Activated naive CD4-positive, alpha-beta T cell treated with anti-CD3 and anti-CD28 coated beads for 36 hours (primary cell): Measurements from ENCODE around the gene NCAPH2. TPM values are rescaled to one million over a fixed set of nuclear protein-coding genes. Genes with fewer than 3 reads are reported as not detected.

Experiments used
- CTCF ChIA-PET: fragments of 350-600 bp; sonication (Branson Sonifier 250); formaldehyde crosslinking; loops from one replicate; lab custom pipeline; 2021; ENCODE audit warnings: antibody characterized with exemption; lab: Charles Lee
- DNase-seq: peaks from one replicate; pipeline ENCODE4 v3.0.0-alpha.2; 2020
- H3K27ac Mint-ChIP-seq: one replicate; pipeline ENCODE4 v1.8.0; 2021; ENCODE audit warnings: mild to moderate bottlenecking, mixed read lengths
- H3K27me3 Mint-ChIP-seq: one replicate; pipeline ENCODE4 v1.8.0; 2021; ENCODE audit warnings: low read depth, mixed read lengths
- H3K36me3 Mint-ChIP-seq: one replicate; pipeline ENCODE4 v1.8.0; 2021; ENCODE audit warnings: low read depth, mixed read lengths
- H3K4me1 Mint-ChIP-seq: one replicate; pipeline ENCODE4 v1.8.0; 2021; ENCODE audit warnings: low read depth, mixed read lengths
- H3K4me3 Mint-ChIP-seq: one replicate; pipeline ENCODE4 v1.8.0; 2021; ENCODE audit warnings: mild to moderate bottlenecking, moderate library complexity, mixed read lengths
- H3K9me3 Mint-ChIP-seq: one replicate; pipeline ENCODE4 v1.8.0; 2021; ENCODE audit warnings: mixed read lengths
- intact Hi-C: fragments of 100-400 bp; cut with micrococcal nuclease; formaldehyde crosslinking; loops from one replicate; pipeline ENCODE4 v1.15.1; 2023
- total RNA-seq, 2 experiments: library from RNA; stranded (reverse); gene quantifications; one replicate each; pipeline ENCODE4 v1.2.3, GENCODE V29; 2021

The NCAPH2 gene
- total RNA-seq, 2 experiments from 2014 or later = 104 to 115 TPM

GRCh38 chr22:50568626-50569025 lies 60.6 kb downstream of the NCAPH2 start:
- Mint-ChIP-seq H3K27me3 (no peaks in the 10 kb centered on the region), H3K4me3 (no peak overlapping the region), H3K36me3 (peaks cover 15% of the 10 kb centered on the region), H3K4me1 (peaks cover 3% of the 10 kb centered on the region), H3K27ac (no peak overlapping the region), H3K9me3 (no peaks in the 10 kb centered on the region)
- CTCF ChIA-PET = no interaction called here
- intact Hi-C loops = no loop called here
- DNase-seq = no peak

- intact Hi-C loops = no loop called here
- no peak for DNase-seq
- Mint-ChIP-seq H3K27ac (no peak overlapping the region), H3K27me3 (no peaks in the 10 kb centered on the region), H3K9me3 (no peaks in the 10 kb centered on the region), H3K4me3 (no peak overlapping the region), H3K36me3 (peaks cover 15% of the 10 kb centered on the region), H3K4me1 (no peaks in the 10 kb centered on the region)
- CTCF ChIA-PET = no interaction called here
These were observed 61.0 kb downstream of the NCAPH2 start for GRCh38 chr22:50569041-50569459.

- no peaks in the 10 kb centered on the region for H3K27me3 Mint-ChIP-seq
- no peak for DNase-seq
- intact Hi-C loops = no loop called here
- H3K36me3 Mint-ChIP-seq = peaks cover 15% of the 10 kb centered on the region
- H3K27ac Mint-ChIP-seq = no peak overlapping the region
- no peak overlapping the region for H3K4me3 Mint-ChIP-seq
- H3K4me1 Mint-ChIP-seq = no peaks in the 10 kb centered on the region
- CTCF ChIA-PET = no interaction called here
- H3K9me3 Mint-ChIP-seq = no peaks in the 10 kb centered on the region
These were observed 62.0 kb downstream of the NCAPH2 start for GRCh38 chr22:50569896-50570535.

GRCh38 chr22:50570861-50571260 lies 62.8 kb downstream of the NCAPH2 start:
- Mint-ChIP-seq H3K27ac (no peak overlapping the region), H3K27me3 (no peaks in the 10 kb centered on the region), H3K9me3 (no peaks in the 10 kb centered on the region), H3K4me3 (no peak overlapping the region), H3K4me1 (no peaks in the 10 kb centered on the region), H3K36me3 (peaks cover 15% of the 10 kb centered on the region)
- DNase-seq = no peak
- CTCF ChIA-PET = no interaction called here
- intact Hi-C loops = no loop called here

- Mint-ChIP-seq H3K27me3 (no peaks in the 10 kb centered on the region), H3K27ac (no peak overlapping the region), H3K4me1 (no peaks in the 10 kb centered on the region), H3K36me3 (peaks cover 15% of the 10 kb centered on the region), H3K4me3 (no peak overlapping the region), H3K9me3 (no peaks in the 10 kb centered on the region)
- DNase-seq = no peak
- intact Hi-C loops = no loop called here
- CTCF ChIA-PET = interaction anchor here (1.5 to 1.8 kb wide), 2 partner anchors 7 to 8 kb away, joined by 4 to 8 read pairs; partner anchors contain the start of gene SYCE3
These were observed 63.5 kb downstream of the NCAPH2 start for GRCh38 chr22:50571264-50572175.

- CTCF ChIA-PET = interaction anchor here (0.7 to 1.8 kb wide), 3 partner anchors 8 to 16 kb away, joined by 3 to 8 read pairs (median 4); partner anchors contain the start of gene SYCE3
- Mint-ChIP-seq H3K27me3 (no peaks in the 10 kb centered on the region), H3K9me3 (no peaks in the 10 kb centered on the region), H3K4me3 (no peak overlapping the region), H3K4me1 (peaks cover 4% of the 10 kb centered on the region), H3K27ac (no peak overlapping the region), H3K36me3 (peaks cover 14% of the 10 kb centered on the region)
- intact Hi-C loops = no loop called here
- no peak for DNase-seq
These were observed 64.9 kb downstream of the NCAPH2 start for GRCh38 chr22:50572965-50573364.

GRCh38 chr22:50573491-50574382 lies 65.7 kb downstream of the NCAPH2 start:
- Mint-ChIP-seq H3K4me3 (no peak overlapping the region), H3K36me3 (peaks cover 17% of the 10 kb centered on the region), H3K4me1 (peaks cover 7% of the 10 kb centered on the region), H3K27ac (no peak overlapping the region), H3K9me3 (no peaks in the 10 kb centered on the region), H3K27me3 (no peaks in the 10 kb centered on the region)
- intact Hi-C loops = no loop called here
- CTCF ChIA-PET = interaction anchor here (1.5 to 1.8 kb wide), 3 partner anchors 9 to 47 kb away, joined by 4 to 8 read pairs (median 7); partner anchors contain the start of gene SYCE3
- no peak for DNase-seq

- intact Hi-C loops = no loop called here
- H3K36me3 Mint-ChIP-seq = peaks cover 17% of the 10 kb centered on the region
- CTCF ChIA-PET = interaction anchor here (0.6 to 1.8 kb wide), 4 partner anchors 9 to 47 kb away, joined by 4 to 7 read pairs (median 5); partner anchors contain the start of gene SYCE3
- H3K4me1 Mint-ChIP-seq = peaks cover 7% of the 10 kb centered on the region
- no peaks in the 10 kb centered on the region for H3K27me3 Mint-ChIP-seq
- H3K4me3 Mint-ChIP-seq = no peak overlapping the region
- H3K9me3 Mint-ChIP-seq = no peaks in the 10 kb centered on the region
- no peak overlapping the region for H3K27ac Mint-ChIP-seq
- no peak for DNase-seq
These were observed 66.3 kb downstream of the NCAPH2 start for GRCh38 chr22:50574383-50574755.

Other genes starting within 250 kb of the NCAPH2 start
- 10 to 100 TPM; 12.3 to 12.4 TPM for gene MAPK12, start 246.5 kb upstream of the NCAPH2 start, total RNA-seq
- gene MAPK11, start 237.8 kb upstream of the NCAPH2 start, total RNA-seq = 10 to 100 TPM; 17.5 to 17.9 TPM
- gene PLXNB2, start 200.6 kb upstream of the NCAPH2 start, total RNA-seq = 10 to 100 TPM in 1 of 2 experiments, 1 to 10 TPM in 1; 9.8 to 10.4 TPM
- gene DENND6B, start 181.2 kb upstream of the NCAPH2 start, total RNA-seq = 1 to 10 TPM; 1.8 to 2.1 TPM
- 10 to 100 TPM; 33.7 to 34.7 TPM for gene PPP6R2, start 164.9 kb upstream of the NCAPH2 start, total RNA-seq
- gene SBF1, start 33.2 kb upstream of the NCAPH2 start, total RNA-seq = 100 to 1,000 TPM; 100 TPM
- gene ADM2, start 26.7 kb upstream of the NCAPH2 start, total RNA-seq = 1 to 10 TPM; 7.5 to 8.3 TPM
- under 1 TPM in 1 of 2 experiments, not detected in 1; 0.31 TPM for gene MIOX, start 21.4 kb upstream of the NCAPH2 start, total RNA-seq
- 10 to 100 TPM; 41.4 to 42.0 TPM for gene LMF2, start 522 bp upstream of the NCAPH2 start, total RNA-seq
- gene SCO2, start 17.4 kb downstream of the NCAPH2 start, total RNA-seq = 1 to 10 TPM; 1.1 to 2.1 TPM
- gene TYMP, start 21.8 kb downstream of the NCAPH2 start, total RNA-seq = 10 to 100 TPM; 43.7 to 49.6 TPM
- gene KLHDC7B, start 37.7 kb downstream of the NCAPH2 start, total RNA-seq = 1 to 10 TPM; 7.4 to 7.6 TPM
- 1 to 10 TPM in 1 of 2 experiments, under 1 TPM in 1; 0.91 to 2.0 TPM for gene SYCE3, start 54.7 kb downstream of the NCAPH2 start, total RNA-seq
- gene CPT1B, start 70.2 kb downstream of the NCAPH2 start, total RNA-seq = 10 to 100 TPM; 37.3 to 43.7 TPM
- 10 to 100 TPM; 71.0 to 81.4 TPM for gene CHKB, start 74.6 kb downstream of the NCAPH2 start, total RNA-seq
- under 1 TPM; 0.05 to 0.15 TPM for gene MAPK8IP2, start 92.6 kb downstream of the NCAPH2 start, total RNA-seq
- 10 to 100 TPM; 17.8 to 19.2 TPM for gene ARSA, start 119.9 kb downstream of the NCAPH2 start, total RNA-seq
- under 1 TPM; 0.07 TPM for gene SHANK3, start 164.6 kb downstream of the NCAPH2 start, total RNA-seq
- gene ACR, start 230.0 kb downstream of the NCAPH2 start, total RNA-seq = not detected